Inferior parietal cortex (tissue), 1 donor: Measurements from ENCODE around the gene RAPGEF6.
"Not testable (repeated sequence)": the region's sequence is repeated elsewhere in the genome, so short reads cannot be mapped to it uniquely, and the experiment has no call there.

Source experiments
- DNase-seq: peaks from one replicate; pipeline ENCODE4 v3.0.0-alpha.2; 2016; ENCODE audit errors: extremely low spot score

Gene RAPGEF6, protein sequence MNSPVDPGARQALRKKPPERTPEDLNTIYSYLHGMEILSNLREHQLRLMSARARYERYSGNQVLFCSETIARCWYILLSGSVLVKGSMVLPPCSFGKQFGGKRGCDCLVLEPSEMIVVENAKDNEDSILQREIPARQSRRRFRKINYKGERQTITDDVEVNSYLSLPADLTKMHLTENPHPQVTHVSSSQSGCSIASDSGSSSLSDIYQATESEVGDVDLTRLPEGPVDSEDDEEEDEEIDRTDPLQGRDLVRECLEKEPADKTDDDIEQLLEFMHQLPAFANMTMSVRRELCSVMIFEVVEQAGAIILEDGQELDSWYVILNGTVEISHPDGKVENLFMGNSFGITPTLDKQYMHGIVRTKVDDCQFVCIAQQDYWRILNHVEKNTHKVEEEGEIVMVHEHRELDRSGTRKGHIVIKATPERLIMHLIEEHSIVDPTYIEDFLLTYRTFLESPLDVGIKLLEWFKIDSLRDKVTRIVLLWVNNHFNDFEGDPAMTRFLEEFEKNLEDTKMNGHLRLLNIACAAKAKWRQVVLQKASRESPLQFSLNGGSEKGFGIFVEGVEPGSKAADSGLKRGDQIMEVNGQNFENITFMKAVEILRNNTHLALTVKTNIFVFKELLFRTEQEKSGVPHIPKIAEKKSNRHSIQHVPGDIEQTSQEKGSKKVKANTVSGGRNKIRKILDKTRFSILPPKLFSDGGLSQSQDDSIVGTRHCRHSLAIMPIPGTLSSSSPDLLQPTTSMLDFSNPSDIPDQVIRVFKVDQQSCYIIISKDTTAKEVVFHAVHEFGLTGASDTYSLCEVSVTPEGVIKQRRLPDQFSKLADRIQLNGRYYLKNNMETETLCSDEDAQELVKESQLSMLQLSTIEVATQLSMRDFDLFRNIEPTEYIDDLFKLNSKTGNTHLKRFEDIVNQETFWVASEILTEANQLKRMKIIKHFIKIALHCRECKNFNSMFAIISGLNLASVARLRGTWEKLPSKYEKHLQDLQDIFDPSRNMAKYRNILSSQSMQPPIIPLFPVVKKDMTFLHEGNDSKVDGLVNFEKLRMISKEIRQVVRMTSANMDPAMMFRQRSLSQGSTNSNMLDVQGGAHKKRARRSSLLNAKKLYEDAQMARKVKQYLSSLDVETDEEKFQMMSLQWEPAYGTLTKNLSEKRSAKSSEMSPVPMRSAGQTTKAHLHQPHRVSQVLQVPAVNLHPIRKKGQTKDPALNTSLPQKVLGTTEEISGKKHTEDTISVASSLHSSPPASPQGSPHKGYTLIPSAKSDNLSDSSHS (N-terminal part only)

DNA sequence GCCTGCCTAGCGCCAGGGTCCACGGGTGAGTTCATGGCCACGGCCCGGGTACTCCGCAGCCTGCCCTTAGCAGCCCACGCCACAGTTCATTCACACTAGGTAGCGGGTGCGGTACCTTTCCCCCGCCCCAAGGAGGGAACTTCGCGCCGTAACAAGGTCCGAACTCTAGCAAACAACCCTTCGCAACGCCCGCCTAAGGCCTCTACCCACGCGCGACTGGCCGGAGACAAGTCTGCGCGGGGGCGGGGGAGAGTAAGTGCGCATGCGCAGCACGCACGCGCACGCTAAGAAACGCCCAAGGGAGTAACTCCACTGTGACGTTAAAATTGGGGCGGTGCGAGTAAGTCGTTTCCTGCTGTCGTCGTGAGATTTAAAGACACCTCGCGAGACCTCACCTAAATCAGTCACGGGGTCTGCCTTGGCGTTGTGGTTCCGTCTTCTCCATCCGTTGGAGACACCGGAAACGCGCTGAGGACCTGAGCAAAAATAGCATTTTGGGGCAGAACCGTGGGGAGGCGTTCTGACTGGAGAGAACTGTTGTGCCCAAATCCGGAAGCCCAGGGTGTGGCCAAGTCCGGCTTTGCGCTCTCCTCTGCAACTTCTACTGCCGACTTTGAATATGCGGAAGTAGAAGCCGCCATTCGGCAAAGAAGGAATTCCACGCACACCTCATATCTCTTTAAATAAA, at the start of gene RAPGEF6:
TSS of gene RAPGEF6 (minus strand) at position 234 of the 688 bp plus-strand sequence. CDS start at position 35, 199 bp downstream.
- peak; percentile 99 for DNase-seq

DNA sequence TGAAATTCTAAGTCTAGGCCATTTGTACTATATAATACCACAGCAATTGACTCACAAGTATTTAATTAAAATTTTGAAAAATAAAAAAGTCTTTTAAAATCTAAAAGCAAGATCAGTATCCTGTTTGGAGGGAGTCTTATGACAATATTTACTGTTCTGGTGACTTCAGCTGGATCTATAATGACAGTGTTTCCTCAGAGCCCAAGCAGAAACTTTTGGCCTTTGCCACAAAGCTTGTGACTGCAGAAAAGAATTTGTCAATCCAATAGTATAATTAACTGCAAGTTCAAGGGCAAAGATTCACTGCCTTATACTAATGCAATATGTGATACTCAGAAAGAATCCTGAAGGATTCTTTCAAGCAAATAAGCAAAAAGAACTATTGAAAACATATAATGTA, 49.6 kb upstream of the RAPGEF6 start:
- DNase-seq: no peak

DNA sequence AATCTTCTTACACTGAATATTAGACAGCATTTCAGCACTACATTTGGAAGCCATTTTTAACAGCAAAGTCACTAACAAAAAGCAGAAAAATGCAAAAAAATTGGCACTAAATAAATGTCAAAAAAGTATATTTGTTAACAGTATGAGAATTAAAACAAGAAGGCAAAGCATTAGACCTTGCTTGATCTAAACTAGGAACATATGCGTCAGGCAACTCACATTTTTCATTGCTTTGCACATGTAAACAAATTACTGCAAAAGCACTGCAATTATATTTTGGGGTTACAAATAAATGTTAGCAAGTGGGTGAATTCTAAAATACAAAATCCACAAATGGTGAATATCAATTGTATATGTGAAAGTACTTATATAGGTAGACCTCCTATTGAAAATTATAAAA, 49.0 kb upstream of the RAPGEF6 start:
- no peak for DNase-seq

DNA sequence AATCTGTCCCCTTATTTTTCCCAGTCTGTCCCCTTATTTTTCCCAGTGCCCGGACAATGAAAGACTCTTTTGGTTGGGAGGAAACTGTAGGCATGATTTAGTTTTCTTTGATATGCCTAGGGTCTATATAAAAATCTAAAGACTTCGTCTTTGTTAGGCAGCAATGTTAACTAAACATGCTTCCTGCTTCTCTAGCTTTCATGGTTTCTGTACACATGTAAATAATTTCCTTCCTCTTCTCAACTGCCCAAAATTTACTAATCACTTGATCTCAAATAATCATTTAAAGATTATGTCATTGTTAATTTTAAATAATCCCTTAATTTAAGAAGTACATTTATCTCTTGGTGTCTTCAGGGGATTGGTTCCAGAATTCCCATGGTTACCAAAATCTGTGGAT, 47.8 kb upstream of the RAPGEF6 start:
- no peak for DNase-seq

DNA sequence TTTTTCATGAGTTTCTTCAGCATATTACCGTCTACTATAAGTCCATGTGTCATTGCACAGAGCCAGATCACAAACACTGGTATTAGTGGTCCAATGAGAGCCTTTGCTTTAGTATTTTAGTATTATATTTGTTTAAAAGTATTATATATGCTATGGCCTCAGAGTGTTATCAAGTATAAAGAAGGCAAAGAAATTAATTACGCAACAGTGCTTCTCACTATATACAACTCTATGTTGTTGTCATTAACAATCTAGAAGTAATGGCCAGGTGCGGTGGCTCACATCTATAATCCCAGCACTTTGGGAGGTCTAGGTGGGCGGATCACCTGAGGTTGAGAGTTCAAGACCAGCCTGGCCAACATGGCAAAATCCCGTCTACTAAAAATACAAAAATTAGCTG, 47.1 kb upstream of the RAPGEF6 start:
- no peak for DNase-seq

DNA sequence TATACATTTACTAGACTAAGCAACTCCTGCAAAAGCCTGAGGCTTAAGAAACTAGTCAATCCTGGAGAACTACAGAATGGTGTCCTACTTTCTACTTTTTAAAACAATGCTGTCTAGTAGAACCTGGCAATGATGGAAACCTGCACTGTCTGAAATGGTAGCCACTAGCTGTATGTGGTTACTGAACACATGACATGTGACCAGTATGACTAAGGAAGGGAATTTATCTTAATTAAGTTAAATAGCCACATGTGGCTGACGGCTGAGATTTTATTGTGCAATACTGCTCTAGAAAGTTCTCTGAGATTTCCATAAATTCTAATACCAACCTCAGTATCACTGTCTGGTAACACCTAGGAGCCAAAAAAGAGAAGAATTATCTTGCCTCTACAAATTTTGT, 44.9 kb upstream of the RAPGEF6 start:
- no peak for DNase-seq

DNA sequence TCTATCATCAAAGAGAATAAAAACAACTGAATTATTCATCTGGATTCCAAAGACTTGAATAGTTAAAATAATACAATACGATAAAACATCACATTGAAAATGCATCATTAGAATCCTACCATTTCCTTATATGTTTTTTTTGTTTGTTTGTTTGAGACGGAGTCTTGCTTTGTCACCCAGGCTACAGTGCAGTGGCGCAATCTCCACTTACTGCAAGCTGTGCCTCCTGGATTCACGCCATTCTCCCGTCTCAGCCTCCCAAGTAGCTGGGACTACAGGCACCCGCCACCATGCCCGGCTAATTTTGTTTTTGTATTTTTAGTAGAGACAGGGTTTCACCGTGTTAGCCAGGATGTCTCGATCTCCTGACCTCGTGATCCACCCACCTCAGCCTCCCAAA, 43.2 kb upstream of the RAPGEF6 start:
- not testable (repeated sequence) for DNase-seq

DNA sequence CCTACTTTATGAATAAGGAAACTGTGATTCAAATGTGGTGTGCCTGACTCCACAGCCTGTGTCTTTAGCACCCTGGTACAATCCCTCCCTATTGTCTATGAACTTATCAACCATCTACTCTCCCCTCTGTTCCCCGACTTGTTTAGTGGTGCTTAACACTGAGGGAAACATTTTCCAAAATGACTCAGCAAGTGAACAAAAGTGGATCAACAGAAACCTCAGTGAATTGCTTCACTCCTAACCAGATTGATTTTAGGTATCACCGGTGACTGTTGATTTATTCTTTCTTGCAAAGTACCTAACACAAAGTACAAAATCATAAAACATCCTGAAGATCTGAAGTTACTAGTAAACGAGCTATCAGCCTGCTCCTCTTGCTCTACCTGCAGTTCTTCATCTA, 42.1 kb upstream of the RAPGEF6 start:
- no peak for DNase-seq

DNA sequence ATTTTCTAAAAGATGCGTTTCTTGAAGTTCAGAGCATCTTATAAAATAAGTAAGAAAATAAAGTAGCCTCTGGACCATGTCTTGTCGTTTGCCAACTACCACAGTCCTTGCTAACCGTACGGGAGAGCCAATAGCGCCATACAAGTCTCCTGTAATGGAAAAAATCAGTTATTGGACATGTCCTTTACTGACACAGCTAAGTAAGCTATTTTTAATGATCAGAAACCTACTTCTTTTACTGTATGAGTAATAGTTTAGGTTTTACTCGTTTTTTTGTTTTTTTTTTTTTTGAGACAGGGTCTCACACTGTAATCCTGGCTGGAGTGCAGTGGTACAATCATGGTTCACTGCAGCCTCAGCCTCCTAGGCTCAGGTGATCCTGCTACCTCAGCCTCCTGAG, 37.7 kb upstream of the RAPGEF6 start:
- no peak for DNase-seq

DNA sequence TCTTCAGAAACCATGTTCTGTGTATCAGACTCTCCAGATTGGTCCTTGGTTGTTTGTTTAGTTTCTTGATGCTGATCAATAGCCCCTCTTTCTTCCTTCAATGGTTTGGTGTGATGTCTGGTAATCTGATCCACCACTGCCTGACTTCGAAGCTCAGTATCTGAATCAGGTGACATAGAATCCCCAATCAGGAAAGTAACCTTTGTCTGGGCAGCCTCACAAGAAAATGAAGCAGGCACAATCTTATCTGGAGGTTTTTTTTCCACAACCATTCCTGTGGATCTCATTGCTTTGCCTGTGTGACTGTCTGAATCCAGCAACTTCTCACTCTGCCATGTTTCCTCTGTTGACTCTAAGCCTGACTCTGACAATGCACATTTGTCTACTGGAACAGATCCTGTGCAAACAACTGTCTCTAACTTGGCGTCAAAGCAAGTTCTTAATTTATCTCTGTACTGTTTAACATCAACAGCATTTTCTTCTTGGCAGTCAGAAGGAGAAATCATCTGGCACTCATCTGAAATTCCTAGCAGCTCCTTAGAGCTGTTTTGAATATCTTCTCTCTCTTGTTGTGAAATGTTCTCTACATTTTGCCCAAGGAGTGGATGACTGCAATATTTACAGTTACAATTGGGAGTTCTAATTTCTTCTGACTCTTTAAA, 37.1 kb upstream of the RAPGEF6 start:
- peak; percentile 79 for DNase-seq

DNA sequence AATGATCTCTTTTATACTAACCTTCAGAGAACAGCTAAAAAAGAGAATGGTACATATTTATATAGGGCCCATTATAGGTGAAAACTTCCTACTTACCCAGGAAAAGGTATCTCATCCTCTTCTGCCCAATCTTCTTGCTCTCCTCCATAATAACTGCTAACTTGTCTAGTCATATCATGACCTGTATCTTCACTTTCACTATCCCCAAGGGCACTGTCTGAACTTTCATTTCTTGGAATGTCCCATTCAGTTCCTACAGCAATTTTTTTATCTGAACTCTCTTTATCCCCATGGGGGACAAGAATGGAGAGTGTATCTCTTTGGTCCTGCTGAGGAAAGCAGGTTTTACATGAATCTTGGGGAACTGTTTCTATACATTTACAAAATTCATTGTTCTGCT, 36.4 kb upstream of the RAPGEF6 start:
- no peak for DNase-seq

DNA sequence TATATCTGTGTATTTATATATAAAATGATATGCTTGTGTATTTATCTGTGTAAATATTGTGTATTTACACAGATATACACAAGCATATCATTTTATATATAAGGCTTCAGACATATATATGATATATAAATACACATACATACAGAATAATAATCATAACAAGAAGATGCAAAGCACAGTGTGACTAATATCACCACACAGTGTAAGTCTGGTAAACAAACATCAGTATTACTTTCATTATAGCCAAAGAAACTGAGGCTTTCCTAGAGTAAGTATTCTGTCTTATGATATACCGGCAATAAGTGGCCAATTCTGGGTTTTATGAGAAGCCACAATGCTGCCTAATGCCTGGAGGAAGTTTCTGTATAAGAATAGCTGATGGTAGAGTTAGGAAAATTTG, 29.9 kb upstream of the RAPGEF6 start:
- DNase-seq: no peak

DNA sequence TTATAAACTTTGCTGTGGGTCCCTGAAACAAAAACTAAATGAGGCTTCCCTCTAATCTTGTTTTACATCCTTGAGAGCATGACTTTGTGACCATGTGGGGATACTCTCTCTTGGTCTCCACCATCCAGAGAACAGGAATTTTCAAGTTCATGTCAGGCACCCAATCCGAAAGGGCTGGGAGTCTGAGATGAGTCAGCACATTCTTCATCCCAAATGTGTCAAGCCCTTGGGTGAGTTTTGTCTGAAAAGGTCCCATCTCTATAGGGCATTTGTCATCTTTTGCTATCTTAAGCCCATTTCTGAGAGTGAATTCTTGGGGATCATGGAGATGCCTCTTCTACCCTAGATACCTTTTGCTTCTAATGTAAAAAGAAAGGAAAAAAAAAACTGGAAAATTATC, 26.9 kb upstream of the RAPGEF6 start:
- DNase-seq: no peak

DNA sequence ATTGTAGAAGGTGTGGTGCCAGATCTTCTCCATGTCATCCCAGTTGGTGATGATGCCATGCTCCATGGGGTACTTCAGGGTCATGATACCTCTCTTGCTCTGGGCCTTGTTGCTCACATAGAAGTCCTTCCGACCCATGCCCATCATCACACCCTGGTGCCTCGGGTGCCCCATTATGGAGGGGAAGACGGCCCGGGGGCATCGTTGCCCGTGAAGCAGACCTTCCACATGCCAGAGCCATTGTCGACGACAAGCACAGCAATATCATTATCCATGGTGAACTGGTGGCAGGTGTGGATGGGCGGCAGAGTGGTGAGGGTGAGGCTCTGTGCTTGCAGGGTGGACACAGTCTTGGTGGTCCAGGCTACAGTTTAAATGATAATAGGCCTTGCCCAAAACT, 24.8 kb upstream of the RAPGEF6 start:
- no peak for DNase-seq

DNA sequence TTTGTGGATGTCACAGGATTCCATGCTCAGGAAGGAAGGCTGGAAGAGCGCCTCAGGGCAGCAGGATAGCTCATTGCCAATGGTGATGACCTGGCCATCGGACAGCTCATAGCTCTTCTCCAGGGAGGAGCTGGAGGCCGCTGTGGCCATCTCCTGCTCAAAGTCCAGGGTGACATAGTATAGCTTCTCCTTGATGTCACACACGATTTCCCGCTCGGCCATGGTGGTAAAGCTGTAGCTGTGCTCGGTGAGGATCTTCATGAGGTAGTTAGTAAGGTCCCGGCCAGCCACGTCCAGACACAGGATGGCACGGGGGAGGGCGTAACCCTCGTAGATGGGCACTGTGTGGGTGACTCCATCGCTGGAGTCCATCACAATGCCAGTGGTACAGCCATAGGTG, 24.3 kb upstream of the RAPGEF6 start:
- no peak for DNase-seq

DNA sequence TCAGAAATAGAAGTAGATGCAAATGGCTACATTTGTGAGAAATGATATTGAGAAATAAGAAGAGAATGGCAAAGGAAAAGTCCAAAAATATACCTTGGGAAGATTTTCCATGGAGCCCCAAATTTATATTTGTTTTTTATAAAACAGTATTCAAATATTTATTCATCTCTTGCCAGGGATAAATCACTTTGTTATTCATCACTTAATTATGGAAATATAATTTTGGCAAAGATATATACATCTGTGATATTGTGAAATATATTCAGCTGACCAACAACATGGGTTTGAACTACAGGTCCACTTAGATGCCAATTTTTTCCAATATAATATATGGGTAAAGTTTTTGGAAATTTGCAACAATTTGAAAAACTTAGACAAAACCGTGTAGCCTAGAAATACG, 19.7 kb upstream of the RAPGEF6 start:
- no peak for DNase-seq

DNA sequence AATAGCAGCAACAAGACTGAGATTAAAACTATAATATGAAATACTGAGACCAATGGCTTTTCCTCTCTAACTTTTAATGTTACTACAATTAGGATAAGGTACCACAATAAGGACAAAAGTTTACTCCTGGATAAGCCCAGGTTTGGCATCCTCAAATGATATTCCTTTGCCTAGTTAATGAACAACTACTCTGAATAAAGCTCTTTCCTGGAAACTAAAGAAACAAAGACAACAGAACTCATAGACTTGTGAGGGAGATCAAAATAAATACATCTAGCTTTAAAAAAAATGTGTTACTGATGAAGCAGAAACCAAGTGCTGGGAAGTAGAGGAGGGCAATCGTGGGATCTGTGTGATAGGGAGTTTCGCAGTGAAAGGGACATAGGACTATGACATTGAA, 19.3 kb upstream of the RAPGEF6 start:
- no peak for DNase-seq

DNA sequence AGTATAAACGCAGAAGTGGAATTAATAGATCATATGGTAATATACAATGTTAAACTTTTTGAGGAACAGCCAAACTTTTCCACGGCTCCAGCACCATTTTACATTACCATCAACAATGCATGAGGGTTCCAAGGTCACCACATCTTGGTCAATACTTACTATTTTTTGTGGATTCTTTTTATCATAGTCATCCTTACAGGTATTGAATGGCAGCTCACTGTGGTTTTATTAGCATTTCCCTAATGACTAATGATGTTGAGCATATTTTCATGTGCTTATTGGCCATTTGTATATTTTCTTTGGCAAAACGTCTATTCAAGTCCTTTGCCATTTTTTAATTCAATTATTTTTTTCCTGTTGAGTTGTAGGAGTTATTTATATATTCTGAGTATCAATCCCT, 14.1 kb upstream of the RAPGEF6 start:
- no peak for DNase-seq

DNA sequence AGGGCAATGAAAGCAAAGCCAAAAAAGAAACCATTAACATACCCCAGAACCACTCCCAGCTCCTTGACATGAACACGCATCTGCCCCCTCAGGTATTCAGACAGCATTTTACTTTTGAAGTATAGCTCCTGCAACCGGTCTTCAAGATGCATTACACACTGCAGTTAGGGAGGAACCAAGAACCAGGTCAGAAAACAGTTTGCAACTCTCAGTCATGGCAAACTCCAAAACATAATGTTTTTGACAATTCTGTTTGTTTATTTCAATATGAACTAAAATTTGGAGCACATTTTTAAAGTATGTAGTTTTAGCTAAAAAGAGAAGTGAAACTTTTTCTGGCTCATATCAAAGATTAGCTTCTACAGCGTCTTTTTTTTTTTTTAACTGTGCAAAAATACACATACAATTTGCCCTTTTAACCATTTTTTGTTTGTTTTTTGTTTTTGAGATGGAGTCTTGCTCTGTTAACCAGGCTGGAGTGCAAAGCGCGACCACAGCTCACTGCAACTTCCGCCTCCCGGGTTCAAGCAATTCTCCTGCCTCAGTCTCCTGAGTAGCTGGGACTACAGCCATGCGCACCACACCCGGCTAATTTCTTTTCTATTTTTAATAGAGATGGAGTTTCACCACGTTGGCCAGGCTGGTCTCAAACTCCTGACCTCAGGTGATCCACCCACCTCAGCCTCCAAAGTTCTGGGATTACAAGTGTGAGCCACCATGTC, 12.2 kb upstream of the RAPGEF6 start:
- DNase-seq: no peak

DNA sequence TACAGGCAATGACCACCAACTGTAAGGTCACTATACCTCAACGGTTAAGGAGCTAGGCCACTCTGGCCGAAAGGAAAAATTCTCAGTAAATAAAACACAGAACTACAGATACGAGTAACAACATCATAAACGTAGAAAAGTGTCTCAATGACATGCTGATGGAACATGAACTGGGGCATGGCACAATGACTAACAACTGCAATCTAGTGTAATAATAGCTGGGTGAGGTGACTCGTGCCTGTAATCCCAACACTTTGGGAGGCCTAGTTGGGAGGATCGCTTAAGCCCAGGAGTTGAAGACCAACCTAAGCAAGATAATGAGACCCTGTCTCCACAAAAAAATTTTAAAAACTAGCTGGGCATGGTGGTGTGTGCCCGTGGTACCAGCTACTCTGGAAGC, 9.8 kb upstream of the RAPGEF6 start:
- DNase-seq: no peak
